Measurements from ENCODE around the gene FYN. TPM values are rescaled to one million over a fixed set of nuclear protein-coding genes. Genes with fewer than 3 reads are reported as not detected.

FYN gene
- total RNA-seq, 1 donor from 2014 or later, result 46.3 TPM

DNA sequence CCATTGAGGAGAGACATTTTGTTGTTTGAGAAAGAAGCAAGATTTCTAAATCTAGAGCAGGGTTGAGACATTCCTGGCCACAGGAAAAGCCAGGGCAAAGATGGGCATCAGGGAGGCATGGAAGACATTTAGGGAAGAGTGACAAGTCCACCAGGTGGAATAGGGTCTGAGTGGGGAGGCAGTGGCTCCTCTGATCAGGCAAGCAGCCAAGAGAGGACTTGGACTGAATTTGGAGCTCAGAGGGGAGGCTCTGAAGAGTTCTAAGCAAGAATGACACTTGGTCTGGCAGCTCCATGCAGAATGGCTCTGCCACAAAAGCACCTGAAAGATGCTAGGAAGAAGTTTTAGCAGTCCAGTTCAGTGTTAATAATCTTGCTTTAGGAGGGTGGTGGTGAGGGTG lies 120.8 kb downstream of the FYN start:
- TF ChIP-seq, protein P1, sequence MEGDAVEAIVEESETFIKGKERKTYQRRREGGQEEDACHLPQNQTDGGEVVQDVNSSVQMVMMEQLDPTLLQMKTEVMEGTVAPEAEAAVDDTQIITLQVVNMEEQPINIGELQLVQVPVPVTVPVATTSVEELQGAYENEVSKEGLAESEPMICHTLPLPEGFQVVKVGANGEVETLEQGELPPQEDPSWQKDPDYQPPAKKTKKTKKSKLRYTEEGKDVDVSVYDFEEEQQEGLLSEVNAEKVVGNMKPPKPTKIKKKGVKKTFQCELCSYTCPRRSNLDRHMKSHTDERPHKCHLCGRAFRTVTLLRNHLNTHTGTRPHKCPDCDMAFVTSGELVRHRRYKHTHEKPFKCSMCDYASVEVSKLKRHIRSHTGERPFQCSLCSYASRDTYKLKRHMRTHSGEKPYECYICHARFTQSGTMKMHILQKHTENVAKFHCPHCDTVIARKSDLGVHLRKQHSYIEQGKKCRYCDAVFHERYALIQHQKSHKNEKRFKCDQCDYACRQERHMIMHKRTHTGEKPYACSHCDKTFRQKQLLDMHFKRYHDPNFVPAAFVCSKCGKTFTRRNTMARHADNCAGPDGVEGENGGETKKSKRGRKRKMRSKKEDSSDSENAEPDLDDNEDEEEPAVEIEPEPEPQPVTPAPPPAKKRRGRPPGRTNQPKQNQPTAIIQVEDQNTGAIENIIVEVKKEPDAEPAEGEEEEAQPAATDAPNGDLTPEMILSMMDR (IDR thresholded peaks at IDR 0.05; ENCODE audit: borderline replicate concordance), result no peak
- intact Hi-C loops (cut with micrococcal nuclease), result no loop called here
- H3K27ac ChIP-seq (replicated peaks), result peak overlapping the region; percentile 58

DNA sequence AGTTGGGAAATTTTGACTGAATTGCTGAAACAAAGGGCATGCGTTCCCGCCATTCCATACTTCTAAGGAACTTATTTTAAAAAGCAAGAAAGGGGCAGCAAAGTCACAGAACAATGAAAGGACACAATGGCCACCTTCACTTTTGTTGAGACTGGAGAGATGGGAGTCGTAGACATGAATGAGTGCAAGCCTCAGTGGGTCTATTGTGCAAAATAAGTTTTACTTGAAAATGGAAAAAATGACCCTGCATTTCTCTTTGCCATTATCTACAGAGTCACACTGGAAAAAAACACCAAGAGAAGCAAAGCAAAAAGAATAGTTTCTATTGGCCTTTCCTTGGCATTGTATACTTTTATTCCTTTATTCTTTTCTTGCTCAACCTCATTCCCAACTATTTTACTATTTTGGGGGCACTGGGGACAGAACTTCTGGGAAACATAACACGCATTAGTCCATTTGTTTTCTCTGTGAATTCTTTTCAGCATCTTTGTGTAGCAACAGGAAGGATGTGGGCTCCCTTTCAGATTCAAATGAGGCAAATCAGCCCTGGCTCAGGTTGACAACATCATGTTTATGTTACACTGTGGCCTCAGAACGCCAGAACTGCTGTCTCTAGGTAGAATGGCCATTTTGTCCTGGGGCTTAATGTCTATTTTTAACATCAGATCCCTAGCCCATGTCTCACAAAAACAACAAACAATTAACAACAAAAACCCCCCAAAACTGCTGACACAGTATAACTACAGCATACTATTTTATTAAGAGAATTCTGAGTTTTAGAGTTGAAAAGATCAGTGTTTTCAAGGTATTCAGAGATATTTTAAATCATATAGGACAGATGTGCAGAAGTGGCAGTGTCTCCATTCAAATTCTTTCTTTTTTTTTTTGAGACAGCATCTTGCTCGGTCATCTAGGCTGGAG lies 122.2 kb downstream of the FYN start:
- Histone ChIP-seq H3K27me3 (ENCODE audit: low read depth) (no peaks in the 10 kb centered on the region), H3K36me3 (no peaks in the 10 kb centered on the region), H3K9me3 (replicated peaks) (no peaks in the 10 kb centered on the region), H3K4me3 (no peak overlapping the region), H3K27ac (replicated peaks) (peak overlapping the region; percentile 58), H3K4me1 (peaks cover 79% of the 10 kb centered on the region)
- TF ChIP-seq, protein P1 (IDR thresholded peaks at IDR 0.05; ENCODE audit: borderline replicate concordance), result no peak
- DNase-seq, result no peak
- intact Hi-C loops (cut with micrococcal nuclease), result no loop called here

More for the DNA sequence above, 120.8 kb downstream of the FYN start:
- Histone ChIP-seq H3K9me3 (replicated peaks) (no peaks in the 10 kb centered on the region), H3K4me1 (peaks cover 72% of the 10 kb centered on the region), H3K36me3 (no peaks in the 10 kb centered on the region), H3K4me3 (no peak overlapping the region), H3K27me3 (ENCODE audit: low read depth) (no peaks in the 10 kb centered on the region)
- no peak for DNase-seq

GRCh38 chr6:111750153-111750552 lies 123.1 kb downstream of the FYN start:
- intact Hi-C loops (cut with micrococcal nuclease), result no loop called here
- Histone ChIP-seq H3K4me3 (no peak overlapping the region), H3K4me1 (peaks cover 84% of the 10 kb centered on the region), H3K27ac (replicated peaks) (peak overlapping the region; percentile 58), H3K9me3 (replicated peaks) (no peaks in the 10 kb centered on the region), H3K36me3 (no peaks in the 10 kb centered on the region), H3K27me3 (ENCODE audit: low read depth) (no peaks in the 10 kb centered on the region)
- DNase-seq, result no peak
- TF ChIP-seq, protein P1 (IDR thresholded peaks at IDR 0.05; ENCODE audit: borderline replicate concordance), result no peak

- intact Hi-C loops (cut with micrococcal nuclease), result no loop called here
- Histone ChIP-seq H3K27me3 (ENCODE audit: low read depth) (no peaks in the 10 kb centered on the region), H3K4me1 (peaks cover 86% of the 10 kb centered on the region)
Observed at GRCh38 chr6:111748231-111748647, 125.0 kb downstream of the FYN start.

GRCh38 chr6:111747829-111748228 lies 125.4 kb downstream of the FYN start:
- DNase-seq, result no peak
- H3K36me3 ChIP-seq, result no peaks in the 10 kb centered on the region
- H3K4me1 ChIP-seq, result peaks cover 86% of the 10 kb centered on the region
- TF ChIP-seq, protein P1 (IDR thresholded peaks at IDR 0.05; ENCODE audit: borderline replicate concordance), result no peak
- H3K9me3 ChIP-seq (replicated peaks), result no peaks in the 10 kb centered on the region
- H3K4me3 ChIP-seq, result no peak overlapping the region
- intact Hi-C loops (cut with micrococcal nuclease), result no loop called here
- peak overlapping the region; percentile 83 for H3K27ac ChIP-seq (replicated peaks)
- H3K27me3 ChIP-seq (ENCODE audit: low read depth), result no peaks in the 10 kb centered on the region

More at GRCh38 chr6:111748231-111748647, 125.0 kb downstream of the FYN start:
- Histone ChIP-seq H3K4me3 (no peak overlapping the region), H3K36me3 (no peaks in the 10 kb centered on the region), H3K9me3 (replicated peaks) (no peaks in the 10 kb centered on the region), H3K27ac (replicated peaks) (peak overlapping the region; percentile 83)
- DNase-seq, result no peak
- TF ChIP-seq, protein P1 (IDR thresholded peaks at IDR 0.05; ENCODE audit: borderline replicate concordance), result no peak

All from left ventricle myocardium inferior (tissue), 1 donor.